ENCODE data around the gene ZNF488.

The ZNF488 gene

DNA sequence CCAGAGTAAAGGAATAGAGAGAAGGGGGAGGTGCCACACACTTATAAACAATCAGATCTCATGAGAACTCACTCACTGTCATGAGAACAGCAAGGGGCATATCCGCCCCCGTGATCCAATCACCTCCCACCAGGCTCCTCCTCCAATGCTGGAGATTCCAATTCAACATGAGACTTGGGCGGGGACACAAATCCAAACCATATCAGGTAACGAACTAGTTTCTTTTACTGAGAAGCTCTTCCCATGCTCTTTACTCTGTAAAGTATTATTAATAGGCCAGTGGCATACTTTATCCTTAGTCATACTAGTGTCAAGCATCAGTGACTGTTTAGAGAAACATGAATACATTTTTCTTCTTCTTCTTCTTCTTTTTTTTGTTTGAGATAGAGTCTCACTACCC lies 39.4 kb upstream of the ZNF488 start:
- Histone ChIP-seq H3K9ac (ENCODE audit: low read depth, low read length, poor library complexity, severe bottlenecking) (no peak overlapping the region), H3K4me2 (ENCODE audit: low read depth, low read length, poor library complexity, severe bottlenecking) (no peak overlapping the region), H3K4me3 (ENCODE audit: low read length, poor library complexity, severe bottlenecking) (no peak overlapping the region), H3K36me3 (ENCODE audit: insufficient read depth, low read length) (no peaks in the 10 kb centered on the region), H2AFZ (ENCODE audit: low read length) (no peak overlapping the region), H3K79me2 (ENCODE audit: insufficient read depth, low read length) (no peaks in the 10 kb centered on the region), H3K9me3 (ENCODE audit: insufficient read depth, low read depth, low read length) (no peaks in the 10 kb centered on the region), H3K27me3 (ENCODE audit: insufficient read depth, low read length, poor library complexity, severe bottlenecking) (no peaks in the 10 kb centered on the region), H3K4me1 (ENCODE audit: insufficient read depth, low read length, poor library complexity, severe bottlenecking) (no peaks in the 10 kb centered on the region), H3F3A (ENCODE audit: low read depth) (no peaks in the 10 kb centered on the region), H4K20me1 (ENCODE audit: insufficient read depth, low read length, poor library complexity, severe bottlenecking) (no peaks in the 10 kb centered on the region), H3K9me2 (replicated peaks; ENCODE audit: low read depth, low read length) (no peaks in the 10 kb centered on the region)
- no peak for TF ChIP-seq EZH2phosphoT487 (IDR thresholded peaks at IDR 0.05; ENCODE audit: borderline replicate concordance)
- TF ChIP-seq, protein P1, sequence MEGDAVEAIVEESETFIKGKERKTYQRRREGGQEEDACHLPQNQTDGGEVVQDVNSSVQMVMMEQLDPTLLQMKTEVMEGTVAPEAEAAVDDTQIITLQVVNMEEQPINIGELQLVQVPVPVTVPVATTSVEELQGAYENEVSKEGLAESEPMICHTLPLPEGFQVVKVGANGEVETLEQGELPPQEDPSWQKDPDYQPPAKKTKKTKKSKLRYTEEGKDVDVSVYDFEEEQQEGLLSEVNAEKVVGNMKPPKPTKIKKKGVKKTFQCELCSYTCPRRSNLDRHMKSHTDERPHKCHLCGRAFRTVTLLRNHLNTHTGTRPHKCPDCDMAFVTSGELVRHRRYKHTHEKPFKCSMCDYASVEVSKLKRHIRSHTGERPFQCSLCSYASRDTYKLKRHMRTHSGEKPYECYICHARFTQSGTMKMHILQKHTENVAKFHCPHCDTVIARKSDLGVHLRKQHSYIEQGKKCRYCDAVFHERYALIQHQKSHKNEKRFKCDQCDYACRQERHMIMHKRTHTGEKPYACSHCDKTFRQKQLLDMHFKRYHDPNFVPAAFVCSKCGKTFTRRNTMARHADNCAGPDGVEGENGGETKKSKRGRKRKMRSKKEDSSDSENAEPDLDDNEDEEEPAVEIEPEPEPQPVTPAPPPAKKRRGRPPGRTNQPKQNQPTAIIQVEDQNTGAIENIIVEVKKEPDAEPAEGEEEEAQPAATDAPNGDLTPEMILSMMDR (conservative IDR thresholded peaks at IDR 0.05; ENCODE audit: low read length), result no peak

DNA sequence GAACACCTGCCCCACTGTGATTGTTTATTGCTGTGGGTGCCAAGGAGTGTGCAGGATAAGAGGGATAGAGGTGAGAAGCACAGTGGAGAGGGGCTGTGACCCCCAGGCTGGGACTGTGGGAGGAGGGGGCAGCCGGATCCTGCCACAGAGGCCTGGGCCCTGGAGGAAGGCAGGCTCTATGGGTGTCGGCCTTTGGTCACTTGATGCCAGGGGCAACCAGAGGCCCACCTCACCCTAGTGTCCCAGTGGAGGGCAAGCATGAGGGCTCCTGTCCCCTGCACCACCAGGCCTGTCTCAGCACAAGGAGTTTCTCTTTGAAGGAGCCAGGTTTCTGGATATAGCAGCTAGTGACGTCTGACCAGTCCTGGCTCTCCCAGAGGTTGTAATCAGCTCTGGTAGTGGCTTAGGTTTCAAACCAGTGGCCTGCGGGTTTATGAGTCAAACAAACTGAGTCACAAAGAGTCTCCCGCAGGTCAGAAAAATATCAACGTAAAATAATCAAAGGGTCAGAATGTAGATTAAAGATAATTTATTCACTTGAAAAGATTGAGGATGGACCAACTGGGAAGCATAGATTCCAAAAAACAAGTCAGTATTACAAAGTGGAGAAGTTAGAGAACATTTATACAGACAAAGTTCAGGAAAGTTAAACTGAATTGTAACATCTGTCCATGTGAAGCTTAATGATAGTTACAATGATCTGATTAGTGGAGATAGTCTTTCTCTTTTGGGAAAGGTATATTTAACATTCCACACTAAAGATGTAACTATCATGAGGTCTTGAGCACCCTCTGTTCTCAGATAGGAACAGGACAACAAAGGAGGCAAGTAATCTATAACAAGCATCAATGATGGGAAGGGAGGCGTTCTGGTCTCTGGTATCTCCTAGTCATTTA lies 37.2 kb upstream of the ZNF488 start:
- no peaks in the 10 kb centered on the region for H4K20me1 ChIP-seq (ENCODE audit: insufficient read depth, low read length, poor library complexity, severe bottlenecking)
- H3K9ac ChIP-seq (ENCODE audit: low read depth, low read length, poor library complexity, severe bottlenecking), result no peak overlapping the region
- TF ChIP-seq, protein P1 (conservative IDR thresholded peaks at IDR 0.05; ENCODE audit: low read length), result no peak
- no peak for TF ChIP-seq EZH2phosphoT487 (IDR thresholded peaks at IDR 0.05; ENCODE audit: borderline replicate concordance)
- H3K36me3 ChIP-seq (ENCODE audit: insufficient read depth, low read length), result no peaks in the 10 kb centered on the region
- H3K79me2 ChIP-seq (ENCODE audit: insufficient read depth, low read length), result no peaks in the 10 kb centered on the region
- no peaks in the 10 kb centered on the region for H3K27me3 ChIP-seq (ENCODE audit: insufficient read depth, low read length, poor library complexity, severe bottlenecking)
- no peaks in the 10 kb centered on the region for H3K9me2 ChIP-seq (replicated peaks; ENCODE audit: low read depth, low read length)
- no peak overlapping the region for H3K4me3 ChIP-seq (ENCODE audit: low read length, poor library complexity, severe bottlenecking)
- H3K9me3 ChIP-seq (ENCODE audit: insufficient read depth, low read depth, low read length), result no peaks in the 10 kb centered on the region
- no peak overlapping the region for H3K4me2 ChIP-seq (ENCODE audit: low read depth, low read length, poor library complexity, severe bottlenecking)
- H3K4me1 ChIP-seq (ENCODE audit: insufficient read depth, low read length, poor library complexity, severe bottlenecking), result no peaks in the 10 kb centered on the region
- H2AFZ ChIP-seq (ENCODE audit: low read length), result no peak overlapping the region
- no peaks in the 10 kb centered on the region for H3F3A ChIP-seq (ENCODE audit: low read depth)

DNA sequence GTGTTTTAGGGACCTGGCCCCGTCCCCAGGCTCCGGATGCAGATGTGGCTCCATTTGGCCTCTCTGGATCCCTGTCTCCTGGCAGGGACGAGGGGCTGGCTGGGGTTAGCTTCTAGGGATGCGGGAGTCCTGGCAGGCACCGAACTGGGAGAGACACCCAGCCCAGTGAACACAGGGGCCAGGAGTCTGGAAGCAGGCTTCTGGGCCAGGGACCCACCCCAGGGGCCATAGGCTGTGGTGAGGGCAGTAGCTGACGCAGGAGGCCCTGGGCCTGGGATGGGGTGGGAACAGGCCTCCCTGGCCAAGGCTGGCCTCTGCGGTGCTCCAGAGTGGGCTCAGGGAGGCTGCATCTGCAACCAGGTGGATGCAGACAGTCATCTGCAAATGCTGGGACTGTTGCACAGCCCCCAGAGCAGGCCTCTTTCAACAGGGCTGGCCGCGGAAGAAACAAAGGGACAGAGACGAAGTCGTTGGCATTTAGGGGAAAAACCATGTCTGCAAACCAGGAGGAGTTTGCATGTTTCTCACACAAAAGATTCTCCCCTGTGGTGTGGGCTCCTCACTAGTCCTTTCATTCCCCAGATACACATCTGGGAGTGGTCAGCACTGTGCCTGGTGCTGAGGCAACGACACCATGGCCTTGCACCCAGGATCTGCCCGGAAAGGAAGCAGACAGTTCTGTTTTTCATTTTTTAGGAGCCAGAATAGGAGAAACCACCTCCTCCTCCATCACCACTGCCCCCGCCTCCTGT lies 36.4 kb upstream of the ZNF488 start:
- Histone ChIP-seq H3F3A (ENCODE audit: low read depth) (no peaks in the 10 kb centered on the region), H3K4me3 (ENCODE audit: low read length, poor library complexity, severe bottlenecking) (no peak overlapping the region), H3K27me3 (ENCODE audit: insufficient read depth, low read length, poor library complexity, severe bottlenecking) (no peaks in the 10 kb centered on the region), H3K4me2 (ENCODE audit: low read depth, low read length, poor library complexity, severe bottlenecking) (no peak overlapping the region), H3K9ac (ENCODE audit: low read depth, low read length, poor library complexity, severe bottlenecking) (no peak overlapping the region), H2AFZ (ENCODE audit: low read length) (no peak overlapping the region), H3K9me3 (ENCODE audit: insufficient read depth, low read depth, low read length) (no peaks in the 10 kb centered on the region), H3K79me2 (ENCODE audit: insufficient read depth, low read length) (no peaks in the 10 kb centered on the region), H3K36me3 (ENCODE audit: insufficient read depth, low read length) (no peaks in the 10 kb centered on the region), H4K20me1 (ENCODE audit: insufficient read depth, low read length, poor library complexity, severe bottlenecking) (no peaks in the 10 kb centered on the region), H3K4me1 (ENCODE audit: insufficient read depth, low read length, poor library complexity, severe bottlenecking) (no peaks in the 10 kb centered on the region), H3K9me2 (replicated peaks; ENCODE audit: low read depth, low read length) (no peaks in the 10 kb centered on the region)
- TF ChIP-seq, protein P1 (conservative IDR thresholded peaks at IDR 0.05; ENCODE audit: low read length), result no peak
- TF ChIP-seq EZH2phosphoT487 (IDR thresholded peaks at IDR 0.05; ENCODE audit: borderline replicate concordance), result no peak

Measured in Loucy (cell line).